Measurements from ENCODE around the gene THBD. TPM values are rescaled to one million over a fixed set of nuclear protein-coding genes. Genes with fewer than 3 reads are reported as not detected.
A peak's percentile ranks its signal among the peaks of the same experiment; 100 is the strongest.

THBD gene, protein sequence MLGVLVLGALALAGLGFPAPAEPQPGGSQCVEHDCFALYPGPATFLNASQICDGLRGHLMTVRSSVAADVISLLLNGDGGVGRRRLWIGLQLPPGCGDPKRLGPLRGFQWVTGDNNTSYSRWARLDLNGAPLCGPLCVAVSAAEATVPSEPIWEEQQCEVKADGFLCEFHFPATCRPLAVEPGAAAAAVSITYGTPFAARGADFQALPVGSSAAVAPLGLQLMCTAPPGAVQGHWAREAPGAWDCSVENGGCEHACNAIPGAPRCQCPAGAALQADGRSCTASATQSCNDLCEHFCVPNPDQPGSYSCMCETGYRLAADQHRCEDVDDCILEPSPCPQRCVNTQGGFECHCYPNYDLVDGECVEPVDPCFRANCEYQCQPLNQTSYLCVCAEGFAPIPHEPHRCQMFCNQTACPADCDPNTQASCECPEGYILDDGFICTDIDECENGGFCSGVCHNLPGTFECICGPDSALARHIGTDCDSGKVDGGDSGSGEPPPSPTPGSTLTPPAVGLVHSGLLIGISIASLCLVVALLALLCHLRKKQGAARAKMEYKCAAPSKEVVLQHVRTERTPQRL
- total RNA-seq (2013): 11.2 TPM
- 100 to 1,000 TPM in 1 of 3 donors, 10 to 100 TPM in 1, 1 to 10 TPM in 1; 7.4 to 194 (median 30.2) TPM for polyA plus RNA-seq
- polyA minus RNA-seq: 92.6 and 103 TPM in 2 replicates
- 9.5 to 192 (median 76.9) reads per million in 11 experiments for total RNA-seq

GRCh38 chr20:23049201-23050075, at the start of gene THBD:
TSS of gene THBD (minus strand) at chr20:23049672. CDS start at chr20:23049504, 168 bp downstream.
- H3K36me3 Mint-ChIP-seq: peaks cover 18 to 21% of the 10 kb centered on the region in 2 donors
- DNase-seq: peak; percentile 61 to 79 (median 72)
- Histone ChIP-seq H2AFZ (ENCODE audit: insufficient read depth, low read depth, low read length, poor library complexity, severe bottlenecking) (peak within 1 kb of the TSS; percentile 53), H3K27me3 (ENCODE audit: control insufficient read depth in 2 of 2, insufficient read depth in 2 of 2, low read length in 2 of 2) (peaks cover 0 to 11% of the 10 kb centered on the region in 2 donors), H3K9ac (ENCODE audit: insufficient read depth, low read length, poor library complexity, severe bottlenecking) (peak within 1 kb of the TSS; percentile 79), H3K4me2 (replicated peaks; ENCODE audit: extremely low read depth, low read length, poor library complexity, severe bottlenecking) (peak within 1 kb of the TSS; percentile 87), H4K20me1 (ENCODE audit: insufficient read depth, low read length) (peaks cover 34% of the 10 kb centered on the region), H3K27ac (ENCODE audit: low read depth in 1 of 2, low read length in 2 of 2) (peak within 1 kb of the TSS; percentile 48 to 91), H3K36me3 (replicated peaks in 1 of 2; ENCODE audit: control insufficient read depth in 1 of 2, insufficient read depth in 2 of 2, low read length in 2 of 2) (peaks cover 0 to 7% of the 10 kb centered on the region in 2 donors), H3K79me2 (ENCODE audit: insufficient read depth, low read length) (peaks cover 10% of the 10 kb centered on the region), H3K4me1 (ENCODE audit: control insufficient read depth in 1 of 2, insufficient read depth in 2 of 2, low read length in 2 of 2) (peaks cover 43 to 70% of the 10 kb centered on the region in 2 donors), H3K4me3 (replicated peaks in 1 of 3; ENCODE audit: low read depth in 2 of 3, low read length in 3 of 3) (peak within 1 kb of the TSS; percentile 43 to 79 (median 50)), H3K9me3 (replicated peaks in 1 of 2; ENCODE audit: control insufficient read depth in 1 of 2, insufficient read depth in 1 of 2, low read length in 2 of 2) (no peaks in the 10 kb centered on the region)
- intact Hi-C loops (cut with micrococcal nuclease): loop anchor here (2.0 to 10.0 kb wide), 6 partner anchors 38 to 355 kb away; partner anchors contain the start of gene CD93 (in 1 of the 2)
- H3K4me1 Mint-ChIP-seq: peaks cover 52% of the 10 kb centered on the region
- H3K27me3 Mint-ChIP-seq (ENCODE audit: low read depth in 3 of 3): peaks cover 12 to 22% (median 20%) of the 10 kb centered on the region in 3 donors
- peak within 1 kb of the TSS; percentile 83 to 97 (median 91) for H3K27ac Mint-ChIP-seq
- H3K4me3 Mint-ChIP-seq: peak within 1 kb of the TSS; percentile 88 to 93
- H3K9me3 Mint-ChIP-seq: peaks cover 0 to 9% (median 1%) of the 10 kb centered on the region in 7 donors
- under 1% methylated on average over 69 of the region's 79 CpGs for WGBS (ENCODE audit: insufficient coverage)
- TF ChIP-seq, protein P1, sequence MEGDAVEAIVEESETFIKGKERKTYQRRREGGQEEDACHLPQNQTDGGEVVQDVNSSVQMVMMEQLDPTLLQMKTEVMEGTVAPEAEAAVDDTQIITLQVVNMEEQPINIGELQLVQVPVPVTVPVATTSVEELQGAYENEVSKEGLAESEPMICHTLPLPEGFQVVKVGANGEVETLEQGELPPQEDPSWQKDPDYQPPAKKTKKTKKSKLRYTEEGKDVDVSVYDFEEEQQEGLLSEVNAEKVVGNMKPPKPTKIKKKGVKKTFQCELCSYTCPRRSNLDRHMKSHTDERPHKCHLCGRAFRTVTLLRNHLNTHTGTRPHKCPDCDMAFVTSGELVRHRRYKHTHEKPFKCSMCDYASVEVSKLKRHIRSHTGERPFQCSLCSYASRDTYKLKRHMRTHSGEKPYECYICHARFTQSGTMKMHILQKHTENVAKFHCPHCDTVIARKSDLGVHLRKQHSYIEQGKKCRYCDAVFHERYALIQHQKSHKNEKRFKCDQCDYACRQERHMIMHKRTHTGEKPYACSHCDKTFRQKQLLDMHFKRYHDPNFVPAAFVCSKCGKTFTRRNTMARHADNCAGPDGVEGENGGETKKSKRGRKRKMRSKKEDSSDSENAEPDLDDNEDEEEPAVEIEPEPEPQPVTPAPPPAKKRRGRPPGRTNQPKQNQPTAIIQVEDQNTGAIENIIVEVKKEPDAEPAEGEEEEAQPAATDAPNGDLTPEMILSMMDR (IDR thresholded peaks at IDR 0.05): no peak

All from CD14-positive monocyte (primary cell).